ENCODE data around the gene HOXA3. TPM values are rescaled to one million over a fixed set of nuclear protein-coding genes. Genes with fewer than 3 reads are reported as not detected.

Gene HOXA3
- total RNA-seq, 1 experiment from 2014 or later: 50.5 TPM

DNA sequence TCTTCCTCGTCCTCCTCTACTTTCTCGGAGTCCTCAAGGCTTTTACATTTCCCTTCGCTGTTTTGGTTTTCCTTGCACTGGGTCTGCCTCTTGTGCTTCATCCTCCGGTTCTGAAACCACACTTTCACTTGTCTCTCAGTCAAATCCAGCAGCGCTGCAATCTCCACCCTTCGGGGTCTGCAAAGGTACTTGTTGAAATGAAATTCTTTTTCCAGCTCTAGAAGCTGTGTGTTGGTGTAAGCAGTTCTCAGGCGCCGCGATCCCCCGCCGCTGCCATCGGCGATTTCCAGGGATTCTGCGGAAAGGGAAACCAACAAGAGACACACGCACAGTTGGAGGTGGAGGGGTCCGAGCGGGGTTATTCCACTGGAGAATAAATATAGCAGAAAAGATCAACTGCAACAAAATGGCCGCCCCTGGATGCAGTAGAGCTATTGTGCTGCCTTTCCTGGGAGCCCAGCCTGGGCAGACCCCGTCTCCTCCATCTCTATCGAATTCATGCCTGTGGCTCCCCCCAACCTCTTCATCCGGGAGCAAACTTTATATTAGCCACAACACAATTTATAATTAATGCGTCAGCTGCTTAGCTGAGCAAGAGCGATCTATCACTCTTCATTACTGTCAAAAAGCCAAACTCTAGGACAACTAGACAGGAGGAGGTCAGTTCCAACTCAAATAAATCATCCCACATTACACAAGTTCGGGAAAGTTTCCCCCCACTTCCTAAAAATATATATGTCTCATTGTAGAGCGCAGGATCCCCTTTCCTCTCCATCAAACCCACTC lies 51.0 kb downstream of the HOXA3 start:
- no peak for DNase-seq
- intact Hi-C loops (cut with micrococcal nuclease; ENCODE audit: unreplicated experiment): no loop called here

DNA sequence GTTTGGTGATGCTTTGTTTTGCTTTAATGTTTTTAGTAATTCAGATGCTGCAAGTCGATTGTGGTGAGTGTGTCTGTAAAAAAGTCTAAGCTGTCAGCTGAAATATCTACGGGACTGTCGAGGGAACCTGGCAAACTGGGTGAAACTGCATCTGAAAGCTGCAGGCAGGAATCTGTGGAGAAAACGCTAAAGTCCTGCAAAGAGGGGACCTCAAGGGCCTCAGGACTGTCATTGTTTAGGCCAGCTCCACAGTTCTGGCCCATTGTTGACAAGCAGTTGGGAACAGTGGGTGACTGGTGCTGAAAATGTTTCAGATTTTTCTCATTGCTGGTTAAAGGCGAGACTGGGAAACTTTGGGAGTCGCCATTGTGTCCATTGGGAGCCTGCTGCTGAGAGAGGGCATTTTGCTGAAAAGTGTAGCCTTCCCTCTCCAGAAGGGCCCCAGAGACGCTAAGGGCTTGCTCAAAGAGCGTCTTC lies 51.7 kb downstream of the HOXA3 start:
- peaks cover 6% of the 10 kb centered on the region; the same call in 1 of the 2 replicates for H3K36me3 ChIP-seq (ENCODE audit: low read depth)
- ChIA-PET POLR2A (ENCODE audit: unreplicated experiment) (interaction anchor here (0.6 kb wide), 1 partner anchor 29 kb away, joined by 5 read pairs; no protein-coding TSS in a partner anchor), CTCF (no interaction called here)
- no peak overlapping the region for H3K4me2 ChIP-seq
- H3K27me3 ChIP-seq (ENCODE audit: insufficient read depth, low read depth): no peaks in the 10 kb centered on the region
- no TSS peak for BruUV-seq (replicated peaks)
- H3K4me1 ChIP-seq (replicated peaks; ENCODE audit: insufficient read depth): peaks cover 17% of the 10 kb centered on the region
- no peaks in the 10 kb centered on the region for H3K9me2 ChIP-seq (ENCODE audit: insufficient read depth)
- TF ChIP-seq, protein P1, sequence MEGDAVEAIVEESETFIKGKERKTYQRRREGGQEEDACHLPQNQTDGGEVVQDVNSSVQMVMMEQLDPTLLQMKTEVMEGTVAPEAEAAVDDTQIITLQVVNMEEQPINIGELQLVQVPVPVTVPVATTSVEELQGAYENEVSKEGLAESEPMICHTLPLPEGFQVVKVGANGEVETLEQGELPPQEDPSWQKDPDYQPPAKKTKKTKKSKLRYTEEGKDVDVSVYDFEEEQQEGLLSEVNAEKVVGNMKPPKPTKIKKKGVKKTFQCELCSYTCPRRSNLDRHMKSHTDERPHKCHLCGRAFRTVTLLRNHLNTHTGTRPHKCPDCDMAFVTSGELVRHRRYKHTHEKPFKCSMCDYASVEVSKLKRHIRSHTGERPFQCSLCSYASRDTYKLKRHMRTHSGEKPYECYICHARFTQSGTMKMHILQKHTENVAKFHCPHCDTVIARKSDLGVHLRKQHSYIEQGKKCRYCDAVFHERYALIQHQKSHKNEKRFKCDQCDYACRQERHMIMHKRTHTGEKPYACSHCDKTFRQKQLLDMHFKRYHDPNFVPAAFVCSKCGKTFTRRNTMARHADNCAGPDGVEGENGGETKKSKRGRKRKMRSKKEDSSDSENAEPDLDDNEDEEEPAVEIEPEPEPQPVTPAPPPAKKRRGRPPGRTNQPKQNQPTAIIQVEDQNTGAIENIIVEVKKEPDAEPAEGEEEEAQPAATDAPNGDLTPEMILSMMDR (conservative IDR thresholded peaks at IDR 0.05): no peak
- TF ChIP-seq EZH2 (IDR thresholded peaks at IDR 0.05; ENCODE audit: low read depth): no peak
- no peak for DNase-seq
- H3K4me3 ChIP-seq: no peak overlapping the region
- H4K20me1 ChIP-seq (ENCODE audit: insufficient read depth): no peaks in the 10 kb centered on the region
- H3K79me2 ChIP-seq (ENCODE audit: low read depth): 0 out of 2 replicates have a peak, but pooled peaks cover 1% of the 10 kb centered on the region
- no peak overlapping the region for H2AFZ ChIP-seq
- intact Hi-C loops (cut with micrococcal nuclease; ENCODE audit: unreplicated experiment): no loop called here
- 0 out of 2 replicates have a peak overlapping the region, but pooled peaks have one; percentile 6 for H3K27ac ChIP-seq
- no peaks in the 10 kb centered on the region for H3K9me3 ChIP-seq (ENCODE audit: insufficient read depth, low read depth)
- peaks cover 28% of the 10 kb centered on the region for H3F3A ChIP-seq (ENCODE audit: insufficient read depth, low read depth)

More for the DNA sequence above, 51.0 kb downstream of the HOXA3 start:
- H3K4me3 ChIP-seq: no peak overlapping the region
- H3F3A ChIP-seq (ENCODE audit: insufficient read depth, low read depth): peaks cover 34% of the 10 kb centered on the region
- H3K27me3 ChIP-seq (ENCODE audit: insufficient read depth, low read depth): no peaks in the 10 kb centered on the region
- peaks cover 17% of the 10 kb centered on the region for H3K4me1 ChIP-seq (replicated peaks; ENCODE audit: insufficient read depth)
- no peaks in the 10 kb centered on the region for H3K9me2 ChIP-seq (ENCODE audit: insufficient read depth)
- POLR2A ChIA-PET (ENCODE audit: unreplicated experiment): interaction anchor here (0.6 kb wide), 1 partner anchor 30 kb away, joined by 5 read pairs; no protein-coding TSS in a partner anchor
- no peak overlapping the region for H3K27ac ChIP-seq
- no peaks in the 10 kb centered on the region for H3K9me3 ChIP-seq (ENCODE audit: insufficient read depth, low read depth)
- H3K4me2 ChIP-seq: no peak overlapping the region
- peaks cover 6% of the 10 kb centered on the region; the same call in 1 of the 2 replicates for H3K36me3 ChIP-seq (ENCODE audit: low read depth)
- CTCF ChIA-PET: no interaction called here
- H2AFZ ChIP-seq: no peak overlapping the region
- 0 out of 2 replicates have a peak, but pooled peaks cover 5% of the 10 kb centered on the region for H3K79me2 ChIP-seq (ENCODE audit: low read depth)
- TF ChIP-seq EZH2 (IDR thresholded peaks at IDR 0.05; ENCODE audit: low read depth): no peak
- TF ChIP-seq, protein P1 (conservative IDR thresholded peaks at IDR 0.05): no peak
- H4K20me1 ChIP-seq (ENCODE audit: insufficient read depth): no peaks in the 10 kb centered on the region
- BruUV-seq (replicated peaks): no TSS peak

DNA sequence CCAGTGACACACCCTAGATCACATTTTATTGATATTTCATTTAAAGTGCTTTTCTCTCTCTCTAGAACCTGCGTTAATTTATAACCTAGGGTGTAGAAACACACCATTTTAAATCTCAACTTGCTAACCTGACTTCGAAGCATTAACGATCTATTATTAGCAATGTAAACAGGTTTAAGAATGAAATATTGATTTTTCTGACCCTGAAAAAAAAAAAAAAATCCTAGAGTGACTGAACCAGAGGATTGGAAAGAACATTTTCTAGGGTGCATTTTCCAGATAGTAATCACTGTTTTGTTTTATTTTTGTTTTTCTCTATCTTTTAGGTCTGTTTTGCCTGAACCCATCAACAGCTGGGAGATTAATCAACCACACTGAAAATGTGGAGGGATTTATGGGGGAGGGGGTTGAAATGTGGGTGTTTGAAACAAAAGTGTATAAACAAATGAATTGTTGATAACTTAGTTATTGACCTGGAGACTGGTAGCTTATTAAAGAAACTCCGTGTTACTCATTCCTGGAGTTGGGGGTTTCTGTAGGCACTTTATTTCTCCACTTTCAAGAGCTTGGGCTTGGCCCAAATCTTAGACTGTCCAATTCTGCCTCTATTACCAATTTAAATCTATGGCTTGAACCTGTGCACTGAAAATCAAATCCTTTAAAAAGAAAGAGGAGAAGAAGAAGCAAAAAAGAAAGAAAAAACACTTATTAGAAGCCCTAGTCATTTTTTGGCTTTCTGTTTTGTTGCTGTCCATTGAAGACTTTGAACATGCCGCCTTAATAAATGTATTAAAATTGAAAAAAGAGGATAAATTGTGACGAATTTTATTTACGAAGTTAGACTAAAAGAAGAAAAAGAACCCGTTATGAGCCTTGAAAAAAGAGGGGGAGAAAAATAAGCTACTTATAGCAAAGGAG lies 52.7 kb downstream of the HOXA3 start:
- no TSS peak for BruUV-seq (replicated peaks)
- no peak for DNase-seq
- ChIA-PET CTCF (no interaction called here), POLR2A (ENCODE audit: unreplicated experiment) (no interaction called here)
- Histone ChIP-seq H2AFZ (no peak overlapping the region), H3K27ac (no peak overlapping the region), H3K79me2 (ENCODE audit: low read depth) (no peaks in the 10 kb centered on the region), H3F3A (ENCODE audit: insufficient read depth, low read depth) (peaks cover 23% of the 10 kb centered on the region), H4K20me1 (ENCODE audit: insufficient read depth) (no peaks in the 10 kb centered on the region), H3K36me3 (ENCODE audit: low read depth) (peaks cover 6% of the 10 kb centered on the region; the same call in 1 of the 2 replicates), H3K4me1 (replicated peaks; ENCODE audit: insufficient read depth) (peaks cover 17% of the 10 kb centered on the region), H3K9me2 (ENCODE audit: insufficient read depth) (no peaks in the 10 kb centered on the region), H3K4me3 (no peak overlapping the region), H3K9me3 (ENCODE audit: insufficient read depth, low read depth) (no peaks in the 10 kb centered on the region), H3K27me3 (ENCODE audit: insufficient read depth, low read depth) (no peaks in the 10 kb centered on the region), H3K4me2 (no peak overlapping the region)
- TF ChIP-seq EZH2 (IDR thresholded peaks at IDR 0.05; ENCODE audit: low read depth): no peak
- TF ChIP-seq, protein P1 (conservative IDR thresholded peaks at IDR 0.05): no peak
- intact Hi-C loops (cut with micrococcal nuclease; ENCODE audit: unreplicated experiment): no loop called here
